Mesendoderm (in vitro differentiated cells): ENCODE results near the gene TMEM238.
A peak's percentile ranks its signal among the peaks of the same experiment; 100 is the strongest.

Source experiments
- DNase-seq: peaks from one replicate; pipeline ENCODE4 v3.0.0; 2013
- H2AK5ac ChIP-seq: 2 replicates; pipeline ENCODE4 v1.6.1; 2013; ENCODE audit warnings: low read length, inconsistent platforms
- H2BK120ac ChIP-seq: 2 replicates; pipeline ENCODE4 v1.6.1; 2013; ENCODE audit warnings: low read depth, mild to moderate bottlenecking, low read length, moderate library complexity, mixed read lengths
- H2BK15ac ChIP-seq: replicated peaks from 2 replicates; pipeline ENCODE4 v1.6.1; 2013; ENCODE audit warnings: low read depth, mild to moderate bottlenecking, moderate library complexity
- H2BK5ac ChIP-seq: 2 replicates; pipeline ENCODE4 v1.6.1; 2013; ENCODE audit warnings: low read length, inconsistent platforms
- H3K18ac ChIP-seq: 2 replicates; pipeline ENCODE4 v1.6.1; 2013; ENCODE audit warnings: mild to moderate bottlenecking, low read length, mixed read lengths
- H3K23ac ChIP-seq: one replicate; pipeline ENCODE4 v1.6.1; 2013; ENCODE audit warnings: low read length
- H3K27ac ChIP-seq: 2 replicates; pipeline ENCODE4 v1.5.1; 2013; ENCODE audit warnings: low read depth, mild to moderate bottlenecking, inconsistent platforms, low read length, moderate library complexity
- H3K27me3 ChIP-seq: 2 replicates; pipeline ENCODE4 v1.6.1; 2013; ENCODE audit warnings: low read length, control low read depth, mild to moderate bottlenecking, inconsistent platforms; ENCODE audit not compliant: insufficient read depth, poor library complexity
- H3K36me3 ChIP-seq: 2 replicates; pipeline ENCODE4 v1.6.1; 2013; ENCODE audit warnings: low read length, inconsistent platforms; ENCODE audit not compliant: control insufficient read depth, insufficient read depth
- H3K4ac ChIP-seq: one replicate; pipeline ENCODE4 v1.6.1; 2013; ENCODE audit warnings: low read depth, mild to moderate bottlenecking, low read length, moderate library complexity
- H3K4me1 ChIP-seq: 2 replicates; pipeline ENCODE4 v1.6.1; 2013; ENCODE audit warnings: low read depth, low read length, inconsistent platforms; ENCODE audit not compliant: control insufficient read depth
- H3K4me2 ChIP-seq: 2 replicates; pipeline ENCODE4 v1.6.1; 2013; ENCODE audit warnings: low read length
- H3K4me3 ChIP-seq: 2 replicates; pipeline ENCODE4 v1.5.1; 2013; ENCODE audit warnings: mild to moderate bottlenecking, low read length
- H3K56ac ChIP-seq: one replicate; pipeline ENCODE4 v1.6.1; 2013; ENCODE audit warnings: low read length
- H3K79me1 ChIP-seq: 2 replicates; pipeline ENCODE4 v1.6.1; 2013; ENCODE audit warnings: low read length, inconsistent platforms
- H3K79me2 ChIP-seq: 2 replicates; pipeline ENCODE4 v1.6.1; 2013; ENCODE audit warnings: mild to moderate bottlenecking, low read length; ENCODE audit not compliant: control insufficient read depth, insufficient read depth
- H3K9ac ChIP-seq: 2 replicates; pipeline ENCODE4 v1.6.1; 2013; ENCODE audit warnings: low read length, inconsistent platforms
- H4K5ac ChIP-seq: one replicate; pipeline ENCODE4 v1.6.1; 2013; ENCODE audit warnings: low read length
- H4K8ac ChIP-seq: one replicate; pipeline ENCODE4 v1.6.1; 2013; ENCODE audit warnings: low read depth, mild to moderate bottlenecking, control low read depth, low read length, moderate library complexity
- WGBS: extraction: QIAGEN DNeasy Blood & Tissue Kit; methylation state at CpG from one replicate; pipeline ENCODE4 v1.1.7; 2013; ENCODE audit warnings: low lambda C conversion rate, missing lambda C conversion rate; ENCODE audit not compliant: insufficient coverage; ENCODE audit errors: extremely low coverage; 5-methylcytosine and 5-hydroxymethylcytosine counted together

The TMEM238 gene

GRCh38 chr19:55377356-55378131 lies 6.5 kb downstream of the TMEM238 start:
- H2AK5ac ChIP-seq = no peak overlapping the region
- no CpG with 5 or more reads among the region's 43 CpGs for WGBS
- no peak overlapping the region for H2BK120ac ChIP-seq
- no peak overlapping the region for H2BK5ac ChIP-seq
- H3K4ac ChIP-seq = no peak overlapping the region
- H3K27ac ChIP-seq = no peak overlapping the region
- no peaks in the 10 kb centered on the region for H3K79me1 ChIP-seq
- no peaks in the 10 kb centered on the region for H3K79me2 ChIP-seq
- H2BK15ac ChIP-seq = no peak overlapping the region
- no peak for DNase-seq
- H4K8ac ChIP-seq = no peak overlapping the region
- H4K5ac ChIP-seq = no peak overlapping the region
- H3K9ac ChIP-seq = peak overlapping the region; percentile 38
- H3K4me3 ChIP-seq = no peak overlapping the region
- H3K36me3 ChIP-seq = no peaks in the 10 kb centered on the region
- peak overlapping the region; percentile 50 for H3K56ac ChIP-seq
- peak overlapping the region; percentile 12 for H3K18ac ChIP-seq
- H3K23ac ChIP-seq = no peak overlapping the region
- peak overlapping the region; percentile 7 for H3K4me2 ChIP-seq
- H3K4me1 ChIP-seq = peaks cover 5% of the 10 kb centered on the region
- no peaks in the 10 kb centered on the region for H3K27me3 ChIP-seq

GRCh38 chr19:55376241-55376933 lies 7.7 kb downstream of the TMEM238 start, which contains the start of gene TMEM190:
TMEM190 (plus strand) TSS chr19:55376826; CDS start chr19:55376854, 28 bp downstream.
- Histone ChIP-seq H3K4me3 (no peak within 1 kb of the TSS), H3K4ac (no peak within 1 kb of the TSS), H3K23ac (no peak within 1 kb of the TSS), H3K27me3 (no peaks in the 10 kb centered on the region), H2BK15ac (no peak within 1 kb of the TSS), H3K4me2 (no peak within 1 kb of the TSS), H3K56ac (peak within 1 kb of the TSS; percentile 30), H4K5ac (no peak within 1 kb of the TSS), H3K27ac (no peak within 1 kb of the TSS), H3K4me1 (peaks cover 5% of the 10 kb centered on the region), H2BK120ac (no peak within 1 kb of the TSS), H3K9ac (peak within 1 kb of the TSS; percentile 38), H3K79me2 (no peaks in the 10 kb centered on the region), H3K18ac (peak within 1 kb of the TSS; percentile 12), H2AK5ac (no peak within 1 kb of the TSS), H3K36me3 (no peaks in the 10 kb centered on the region), H3K79me1 (no peaks in the 10 kb centered on the region), H2BK5ac (no peak within 1 kb of the TSS), H4K8ac (no peak within 1 kb of the TSS)
- DNase-seq = peak; percentile 86
- no CpG with 5 or more reads among the region's 21 CpGs for WGBS

- Histone ChIP-seq H3K4ac (no peak overlapping the region), H3K79me2 (no peaks in the 10 kb centered on the region), H3K4me2 (no peak overlapping the region), H3K56ac (peak overlapping the region; percentile 62), H3K27ac (peak overlapping the region; percentile 75), H3K18ac (peak overlapping the region; percentile 7), H3K27me3 (peaks cover 3% of the 10 kb centered on the region), H3K4me3 (no peak overlapping the region), H3K36me3 (no peaks in the 10 kb centered on the region), H2BK15ac (no peak overlapping the region), H3K23ac (no peak overlapping the region), H2BK120ac (no peak overlapping the region), H3K9ac (peak overlapping the region; percentile 37), H4K5ac (no peak overlapping the region), H2AK5ac (no peak overlapping the region), H3K79me1 (no peaks in the 10 kb centered on the region), H3K4me1 (peaks cover 5% of the 10 kb centered on the region), H4K8ac (no peak overlapping the region), H2BK5ac (no peak overlapping the region)
- no CpG with 5 or more reads among the region's 31 CpGs for WGBS
- DNase-seq = peak; percentile 68
Measured at GRCh38 chr19:55373993-55374757, 9.9 kb downstream of the TMEM238 start.

- Histone ChIP-seq H3K79me2 (no peaks in the 10 kb centered on the region), H3K4me1 (peaks cover 5% of the 10 kb centered on the region), H3K27me3 (peaks cover 3% of the 10 kb centered on the region), H3K23ac (no peak overlapping the region), H3K4ac (no peak overlapping the region), H2BK120ac (no peak overlapping the region), H3K18ac (peak overlapping the region; percentile 7), H4K8ac (no peak overlapping the region), H4K5ac (no peak overlapping the region), H2AK5ac (no peak overlapping the region), H3K36me3 (no peaks in the 10 kb centered on the region), H3K79me1 (no peaks in the 10 kb centered on the region), H3K9ac (no peak overlapping the region), H2BK15ac (no peak overlapping the region), H3K27ac (peak overlapping the region; percentile 75), H3K4me2 (no peak overlapping the region), H3K4me3 (no peak overlapping the region), H2BK5ac (no peak overlapping the region), H3K56ac (peak overlapping the region; percentile 62)
- DNase-seq = no peak
- WGBS = no CpG with 5 or more reads among the region's 9 CpGs
Measured at GRCh38 chr19:55373306-55373992, 10.6 kb downstream of the TMEM238 start.

- Histone ChIP-seq H2AK5ac (no peak overlapping the region), H3K56ac (peak overlapping the region; percentile 74), H3K4me1 (peaks cover 4% of the 10 kb centered on the region), H2BK15ac (no peak overlapping the region), H3K4ac (no peak overlapping the region), H3K27ac (no peak overlapping the region), H3K23ac (no peak overlapping the region), H4K8ac (no peak overlapping the region), H3K4me3 (no peak overlapping the region), H3K79me2 (no peaks in the 10 kb centered on the region), H3K27me3 (peaks cover 3% of the 10 kb centered on the region), H2BK120ac (no peak overlapping the region), H3K36me3 (no peaks in the 10 kb centered on the region), H3K18ac (peak overlapping the region; percentile 7), H3K9ac (no peak overlapping the region), H4K5ac (no peak overlapping the region), H2BK5ac (no peak overlapping the region), H3K4me2 (no peak overlapping the region), H3K79me1 (no peaks in the 10 kb centered on the region)
- WGBS = no CpG with 5 or more reads among the region's 24 CpGs
- DNase-seq = peak; percentile 73
Measured at GRCh38 chr19:55372316-55373081, 11.6 kb downstream of the TMEM238 start.
